ENCODE data around the gene ATP13A3. TPM values are rescaled to one million over a fixed set of nuclear protein-coding genes. Genes with fewer than 3 reads are reported as not detected.
"Not testable (repeated sequence)": the region's sequence is repeated elsewhere in the genome, so short reads cannot be mapped to it uniquely, and the experiment has no call there.

The ATP13A3 gene
- total and polyA plus RNA-seq, 2 experiments from 2014 or later = 20.0 to 202 TPM

DNA sequence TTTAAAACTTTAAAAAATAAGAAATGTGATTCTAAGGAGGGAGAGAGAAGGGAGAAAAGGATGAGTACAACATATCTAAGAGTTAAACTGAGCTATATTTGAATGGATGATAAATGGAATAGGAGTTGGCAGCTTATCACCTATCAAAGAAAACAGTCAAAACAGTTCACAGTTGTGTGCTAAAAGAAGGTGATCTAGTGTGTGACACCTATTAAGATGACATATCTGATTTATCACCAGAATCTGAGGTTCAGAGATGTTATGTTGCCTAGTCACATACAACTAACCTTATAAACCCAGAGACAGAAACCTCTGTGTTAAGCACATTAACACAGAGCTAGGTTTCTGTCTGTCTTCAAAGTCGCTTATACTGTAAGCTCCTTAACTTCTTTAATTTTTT, 3.0 kb downstream of the ATP13A3 start (continued):
- TF ChIP-seq, protein P1, sequence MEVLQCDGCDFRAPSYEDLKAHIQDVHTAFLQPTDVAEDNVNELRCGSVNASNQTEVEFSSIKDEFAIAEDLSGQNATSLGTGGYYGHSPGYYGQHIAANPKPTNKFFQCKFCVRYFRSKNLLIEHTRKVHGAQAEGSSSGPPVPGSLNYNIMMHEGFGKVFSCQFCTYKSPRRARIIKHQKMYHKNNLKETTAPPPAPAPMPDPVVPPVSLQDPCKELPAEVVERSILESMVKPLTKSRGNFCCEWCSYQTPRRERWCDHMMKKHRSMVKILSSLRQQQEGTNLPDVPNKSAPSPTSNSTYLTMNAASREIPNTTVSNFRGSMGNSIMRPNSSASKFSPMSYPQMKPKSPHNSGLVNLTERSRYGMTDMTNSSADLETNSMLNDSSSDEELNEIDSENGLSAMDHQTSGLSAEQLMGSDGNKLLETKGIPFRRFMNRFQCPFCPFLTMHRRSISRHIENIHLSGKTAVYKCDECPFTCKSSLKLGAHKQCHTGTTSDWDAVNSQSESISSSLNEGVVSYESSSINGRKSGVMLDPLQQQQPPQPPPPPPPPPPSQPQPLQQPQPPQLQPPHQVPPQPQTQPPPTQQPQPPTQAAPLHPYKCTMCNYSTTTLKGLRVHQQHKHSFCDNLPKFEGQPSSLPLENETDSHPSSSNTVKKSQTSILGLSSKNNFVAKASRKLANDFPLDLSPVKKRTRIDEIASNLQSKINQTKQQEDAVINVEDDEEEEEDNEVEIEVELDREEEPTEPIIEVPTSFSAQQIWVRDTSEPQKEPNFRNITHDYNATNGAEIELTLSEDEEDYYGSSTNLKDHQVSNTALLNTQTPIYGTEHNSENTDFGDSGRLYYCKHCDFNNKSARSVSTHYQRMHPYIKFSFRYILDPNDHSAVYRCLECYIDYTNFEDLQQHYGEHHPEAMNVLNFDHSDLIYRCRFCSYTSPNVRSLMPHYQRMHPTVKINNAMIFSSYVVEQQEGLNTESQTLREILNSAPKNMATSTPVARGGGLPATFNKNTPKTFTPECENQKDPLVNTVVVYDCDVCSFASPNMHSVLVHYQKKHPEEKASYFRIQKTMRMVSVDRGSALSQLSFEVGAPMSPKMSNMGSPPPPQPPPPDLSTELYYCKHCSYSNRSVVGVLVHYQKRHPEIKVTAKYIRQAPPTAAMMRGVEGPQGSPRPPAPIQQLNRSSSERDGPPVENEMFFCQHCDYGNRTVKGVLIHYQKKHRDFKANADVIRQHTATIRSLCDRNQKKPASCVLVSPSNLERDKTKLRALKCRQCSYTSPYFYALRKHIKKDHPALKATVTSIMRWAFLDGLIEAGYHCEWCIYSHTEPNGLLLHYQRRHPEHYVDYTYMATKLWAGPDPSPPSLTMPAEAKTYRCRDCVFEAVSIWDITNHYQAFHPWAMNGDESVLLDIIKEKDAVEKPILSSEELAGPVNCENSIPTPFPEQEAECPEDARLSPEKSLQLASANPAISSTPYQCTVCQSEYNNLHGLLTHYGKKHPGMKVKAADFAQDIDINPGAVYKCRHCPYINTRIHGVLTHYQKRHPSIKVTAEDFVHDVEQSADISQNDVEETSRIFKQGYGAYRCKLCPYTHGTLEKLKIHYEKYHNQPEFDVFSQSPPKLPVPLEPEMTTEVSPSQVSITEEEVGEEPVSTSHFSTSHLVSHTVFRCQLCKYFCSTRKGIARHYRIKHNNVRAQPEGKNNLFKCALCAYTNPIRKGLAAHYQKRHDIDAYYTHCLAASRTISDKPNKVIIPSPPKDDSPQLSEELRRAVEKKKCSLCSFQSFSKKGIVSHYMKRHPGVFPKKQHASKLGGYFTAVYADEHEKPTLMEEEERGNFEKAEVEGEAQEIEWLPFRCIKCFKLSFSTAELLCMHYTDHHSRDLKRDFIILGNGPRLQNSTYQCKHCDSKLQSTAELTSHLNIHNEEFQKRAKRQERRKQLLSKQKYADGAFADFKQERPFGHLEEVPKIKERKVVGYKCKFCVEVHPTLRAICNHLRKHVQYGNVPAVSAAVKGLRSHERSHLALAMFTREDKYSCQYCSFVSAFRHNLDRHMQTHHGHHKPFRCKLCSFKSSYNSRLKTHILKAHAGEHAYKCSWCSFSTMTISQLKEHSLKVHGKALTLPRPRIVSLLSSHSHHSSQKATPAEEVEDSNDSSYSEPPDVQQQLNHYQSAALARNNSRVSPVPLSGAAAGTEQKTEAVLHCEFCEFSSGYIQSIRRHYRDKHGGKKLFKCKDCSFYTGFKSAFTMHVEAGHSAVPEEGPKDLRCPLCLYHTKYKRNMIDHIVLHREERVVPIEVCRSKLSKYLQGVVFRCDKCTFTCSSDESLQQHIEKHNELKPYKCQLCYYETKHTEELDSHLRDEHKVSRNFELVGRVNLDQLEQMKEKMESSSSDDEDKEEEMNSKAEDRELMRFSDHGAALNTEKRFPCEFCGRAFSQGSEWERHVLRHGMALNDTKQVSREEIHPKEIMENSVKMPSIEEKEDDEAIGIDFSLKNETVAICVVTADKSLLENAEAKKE (CRISPR knock-in tag; IDR thresholded peaks at IDR 0.05) = no peak
- no peak for TF ChIP-seq POLR2AphosphoS5 (IDR thresholded peaks at IDR 0.05; ENCODE audit: low read depth)
- TF ChIP-seq, protein P2, sequence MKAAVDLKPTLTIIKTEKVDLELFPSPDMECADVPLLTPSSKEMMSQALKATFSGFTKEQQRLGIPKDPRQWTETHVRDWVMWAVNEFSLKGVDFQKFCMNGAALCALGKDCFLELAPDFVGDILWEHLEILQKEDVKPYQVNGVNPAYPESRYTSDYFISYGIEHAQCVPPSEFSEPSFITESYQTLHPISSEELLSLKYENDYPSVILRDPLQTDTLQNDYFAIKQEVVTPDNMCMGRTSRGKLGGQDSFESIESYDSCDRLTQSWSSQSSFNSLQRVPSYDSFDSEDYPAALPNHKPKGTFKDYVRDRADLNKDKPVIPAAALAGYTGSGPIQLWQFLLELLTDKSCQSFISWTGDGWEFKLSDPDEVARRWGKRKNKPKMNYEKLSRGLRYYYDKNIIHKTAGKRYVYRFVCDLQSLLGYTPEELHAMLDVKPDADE (IDR thresholded peaks at IDR 0.05) = no peak

DNA sequence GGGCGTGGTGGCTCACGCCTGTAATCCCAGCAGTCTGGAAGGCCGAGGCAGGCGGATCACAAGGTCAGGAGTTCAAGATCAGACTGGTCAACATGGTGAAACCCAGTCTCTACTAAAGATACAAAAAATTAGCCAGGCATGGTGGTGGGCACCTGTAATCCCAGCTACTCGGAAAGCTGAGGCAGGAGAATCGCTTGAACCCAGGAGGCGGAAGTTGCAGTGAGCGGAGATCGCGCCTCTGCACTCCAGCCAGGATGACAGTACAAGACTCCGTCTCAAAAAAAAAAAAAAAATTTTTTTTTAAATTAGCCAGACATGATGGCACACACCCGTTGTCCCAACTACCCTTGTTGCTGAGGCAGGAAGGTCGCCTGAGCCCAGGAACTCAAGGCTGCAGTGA, 4.0 kb downstream of the ATP13A3 start:
- not testable (repeated sequence) for H3K4me3 ChIP-seq; H3K27ac ChIP-seq (ENCODE audit: low read depth); H3K4me3 Mint-ChIP-seq; H3K27me3 ChIP-seq (ENCODE audit: insufficient read depth); H3K9me2 ChIP-seq (ENCODE audit: insufficient read depth); H3K27me3 Mint-ChIP-seq (ENCODE audit: insufficient read depth, low read depth, poor library complexity); H3K4me2 ChIP-seq; H3K27ac Mint-ChIP-seq; H3K9me3 Mint-ChIP-seq; H3K36me3 ChIP-seq (ENCODE audit: insufficient read depth); H2AFZ ChIP-seq; DNase-seq (ENCODE audit: low spot score); H3K4me1 ChIP-seq (ENCODE audit: insufficient read depth); H3F3A ChIP-seq (replicated peaks; ENCODE audit: low read depth); ATAC-seq
- Histone ChIP-seq H4K20me1 (replicated peaks; ENCODE audit: insufficient read depth) (peaks cover 48% of the 10 kb centered on the region), H3K79me2 (replicated peaks; ENCODE audit: insufficient read depth) (peaks cover 84% of the 10 kb centered on the region)
- H3K36me3 Mint-ChIP-seq (ENCODE audit: low read depth) = peaks cover 19% of the 10 kb centered on the region
- H3K4me1 Mint-ChIP-seq = peaks cover 15% of the 10 kb centered on the region

DNA sequence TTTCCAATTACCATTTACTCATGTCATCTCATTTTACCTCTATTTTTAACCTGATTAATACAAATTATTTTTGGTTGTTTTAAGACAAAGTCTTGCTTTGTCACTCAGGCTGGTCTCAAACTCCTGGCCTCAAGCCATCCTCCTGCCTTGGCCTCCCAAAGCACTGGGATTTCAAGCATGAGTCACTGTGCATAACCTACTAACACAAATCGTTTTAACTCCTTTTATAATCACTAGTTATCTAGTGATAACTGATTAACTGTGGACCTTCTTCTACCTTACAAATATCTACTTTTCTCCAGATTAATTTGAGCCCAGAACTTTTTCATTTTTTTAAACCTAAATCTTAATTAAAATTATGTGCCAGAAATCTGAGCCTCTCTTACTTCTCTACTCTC, 4.6 kb downstream of the ATP13A3 start:
- peaks cover 16% of the 10 kb centered on the region for H3K36me3 Mint-ChIP-seq (ENCODE audit: low read depth)
- DNase-seq (ENCODE audit: low spot score) = no peak
- Histone ChIP-seq H3K4me1 (ENCODE audit: insufficient read depth) (0 out of 2 replicates have a peak, but pooled peaks cover 7% of the 10 kb centered on the region), H3K36me3 (ENCODE audit: insufficient read depth) (peaks cover 8% of the 10 kb centered on the region), H3K27ac (ENCODE audit: low read depth) (no peak overlapping the region), H3K79me2 (replicated peaks; ENCODE audit: insufficient read depth) (peaks cover 91% of the 10 kb centered on the region), H2AFZ (no peak overlapping the region), H3K27me3 (ENCODE audit: insufficient read depth) (no peaks in the 10 kb centered on the region), H3K4me2 (no peak overlapping the region), H4K20me1 (replicated peaks; ENCODE audit: insufficient read depth) (peaks cover 48% of the 10 kb centered on the region), H3K9me2 (ENCODE audit: insufficient read depth) (no peaks in the 10 kb centered on the region), H3F3A (replicated peaks; ENCODE audit: low read depth) (no peaks in the 10 kb centered on the region), H3K4me3 (no peak overlapping the region)
- H3K4me1 Mint-ChIP-seq = peaks cover 15% of the 10 kb centered on the region
- no peaks in the 10 kb centered on the region for H3K9me3 Mint-ChIP-seq
- ATAC-seq = no peak
- H3K27me3 Mint-ChIP-seq (ENCODE audit: insufficient read depth, low read depth, poor library complexity) = no peaks in the 10 kb centered on the region
- H3K4me3 Mint-ChIP-seq = no peak overlapping the region
- H3K27ac Mint-ChIP-seq = 0 out of 2 replicates have a peak overlapping the region, but pooled peaks have one; percentile 36
- TF ChIP-seq POLR2AphosphoS5 (IDR thresholded peaks at IDR 0.05; ENCODE audit: low read depth) (no peak), NANOG (IDR thresholded peaks at IDR 0.05; ENCODE audit: borderline replicate concordance) (no peak), STAT1 (IDR thresholded peaks at IDR 0.05; ENCODE audit: unreplicated experiment) (no peak)
- TF ChIP-seq, protein P2 (IDR thresholded peaks at IDR 0.05) = no peak
